Measurements from ENCODE around the gene RNF144A.

- TF ChIP-seq CTCF (IDR thresholded peaks at IDR 0.05; ENCODE audit: low read depth, low read length) (no peak), POLR2A (IDR thresholded peaks at IDR 0.05; ENCODE audit: extremely low read depth, insufficient read length) (no peak), MYC (IDR thresholded peaks at IDR 0.05; ENCODE audit: low read depth, low read length) (no peak), MAX (IDR thresholded peaks at IDR 0.05; ENCODE audit: low read depth, low read length) (no peak)
These were observed 15.0 kb downstream of the RNF144A start for GRCh38 chr2:6932206-6932605.

All from NB4 (cell line).